Neural cell (in vitro differentiated cells): ENCODE results near the gene ADD1. TPM values are rescaled to one million over a fixed set of nuclear protein-coding genes. Genes with fewer than 3 reads are reported as not detected.
"Not testable (repeated sequence)": the region's sequence is repeated elsewhere in the genome, so short reads cannot be mapped to it uniquely, and the experiment has no call there.

Experiments used
- H2AFZ ChIP-seq: fragments of 200-600, 300-800 bp; sonication (generic), shearing (Covaris generic); 2 replicates; pipeline ENCODE4 v1.6.0; 2014; ENCODE audit warnings: low read depth, mild to moderate bottlenecking, antibody characterized with exemption, low read length, moderate library complexity
- H3F3A ChIP-seq: fragments of 200-600 bp; shearing (Covaris generic); 2 replicates; pipeline ENCODE4 v1.6.1; 2016; ENCODE audit warnings: mild to moderate bottlenecking, moderate library complexity, mixed read lengths, antibody characterized with exemption, low read length; ENCODE audit not compliant: insufficient read depth, poor library complexity, severe bottlenecking
- H3K27ac ChIP-seq: fragments of 200-600, 300-800 bp; sonication (generic), shearing (Covaris generic); 2 replicates; pipeline ENCODE4 v1.5.1; 2014; ENCODE audit warnings: mild to moderate bottlenecking, low read length, moderate library complexity
- H3K27me3 ChIP-seq: fragments of 300-800, 200-600 bp; sonication (generic), shearing (Covaris generic); 2 replicates; pipeline ENCODE4 v1.6.0; 2014; ENCODE audit warnings: mild to moderate bottlenecking, low read depth, low read length, moderate library complexity; ENCODE audit not compliant: insufficient read depth
- H3K36me3 ChIP-seq: fragments of 300-800, 200-600 bp; sonication (generic), shearing (Covaris generic); 2 replicates; pipeline ENCODE4 v1.5.1; 2014; ENCODE audit warnings: mild to moderate bottlenecking, antibody characterized with exemption, low read length, moderate library complexity; ENCODE audit not compliant: insufficient read depth
- H3K4me2 ChIP-seq: fragments of 300-800, 200-600 bp; sonication (generic), shearing (Covaris generic); 2 replicates; pipeline ENCODE4 v1.6.0; 2014; ENCODE audit warnings: mild to moderate bottlenecking, low read length
- H3K4me3 ChIP-seq: fragments of 300-800, 200-600 bp; sonication (generic), shearing (Covaris generic); 2 replicates; pipeline ENCODE4 v1.5.1; 2014; ENCODE audit warnings: mild to moderate bottlenecking, low read length, moderate library complexity
- H3K79me2 ChIP-seq: fragments of 200-600 bp; shearing (Covaris generic); replicated peaks from 2 replicates; pipeline ENCODE4 v1.6.0; 2014; ENCODE audit warnings: mild to moderate bottlenecking, low read length, moderate library complexity; ENCODE audit not compliant: insufficient read depth
- H3K9ac ChIP-seq: fragments of 300-800, 200-600 bp; sonication (generic), shearing (Covaris generic); 2 replicates; pipeline ENCODE4 v1.6.1; 2016; ENCODE audit warnings: mild to moderate bottlenecking, low read length, mixed read lengths
- H3K9me2 ChIP-seq: fragments of 200-600 bp; shearing (Covaris generic); 2 replicates; pipeline ENCODE4 v1.6.1; 2016; ENCODE audit warnings: mild to moderate bottlenecking, low read length, mixed read lengths; ENCODE audit not compliant: insufficient read depth
- H3K9me3 ChIP-seq: fragments of 200-600, 300-800 bp; sonication (generic), shearing (Covaris generic); 2 replicates; pipeline ENCODE4 v1.6.1; 2016; ENCODE audit warnings: mild to moderate bottlenecking, mixed run types, low read length, moderate library complexity, mixed read lengths
- H4K20me1 ChIP-seq: fragments of 200-600 bp; shearing (Covaris generic); 2 replicates; pipeline ENCODE4 v1.6.1; 2016; ENCODE audit warnings: mild to moderate bottlenecking, mixed run types; ENCODE audit not compliant: insufficient read depth
- CTCF ChIP-seq: fragments of 450-650 bp; IDR thresholded peaks from 2 replicates; pipeline ENCODE4 v1.5.1; 2014; ENCODE audit warnings: antibody characterized with exemption, mild to moderate bottlenecking, moderate library complexity; ENCODE audit not compliant: poor library complexity, severe bottlenecking
- EP300 ChIP-seq: fragments of 450-650 bp; conservative IDR thresholded peaks from 2 replicates; pipeline ENCODE4 v1.6.1; 2014; ENCODE audit warnings: antibody characterized with exemption, mild to moderate bottlenecking, moderate library complexity; ENCODE audit not compliant: poor library complexity, severe bottlenecking
- EZH2 ChIP-seq: fragments of 200-600, 300-800 bp; shearing (Covaris generic), sonication (generic); IDR thresholded peaks from 2 replicates; pipeline ENCODE4 v1.6.1; 2014; ENCODE audit warnings: antibody characterized with exemption, low read length, borderline replicate concordance, mild to moderate bottlenecking; ENCODE audit not compliant: insufficient read depth, poor library complexity, severe bottlenecking
- MXI1 ChIP-seq: fragments of 450-650 bp; conservative IDR thresholded peaks from 2 replicates; pipeline ENCODE4 v1.6.1; 2014; ENCODE audit warnings: antibody characterized with exemption, mild to moderate bottlenecking; ENCODE audit not compliant: poor library complexity, severe bottlenecking
- POLR2AphosphoS5 ChIP-seq: IDR thresholded peaks from 2 replicates; pipeline ENCODE4 v1.6.1; 2012
- RAD21 ChIP-seq: fragments of 450-650 bp; conservative IDR thresholded peaks from 2 replicates; pipeline ENCODE4 v1.6.1; 2014; ENCODE audit warnings: antibody characterized with exemption, mild to moderate bottlenecking, moderate library complexity
- SMC3 ChIP-seq: fragments of 450-650 bp; conservative IDR thresholded peaks from 2 replicates; pipeline ENCODE4 v1.6.1; 2014; ENCODE audit warnings: antibody characterized with exemption, mild to moderate bottlenecking, moderate library complexity; ENCODE audit not compliant: poor library complexity
- TAF1 ChIP-seq: IDR thresholded peaks from 2 replicates; pipeline ENCODE4 v1.6.1; 2012; ENCODE audit warnings: low read depth
- polyA plus RNA-seq: library from polyadenylated mRNA; depleted of rRNA; stranded (reverse); fragments of >200 nt; gene quantifications from 2 replicates; pipeline ENCODE4 v1.2.3, GENCODE V29; 2014
- TF ChIP-seq, protein P1 (sequence below): IDR thresholded peaks from 2 replicates; pipeline ENCODE4 v1.6.1; 2012; ENCODE audit warnings: borderline replicate concordance

ADD1 gene
- polyA plus RNA-seq, 1 donor from 2014 or later = 190 TPM

DNA sequence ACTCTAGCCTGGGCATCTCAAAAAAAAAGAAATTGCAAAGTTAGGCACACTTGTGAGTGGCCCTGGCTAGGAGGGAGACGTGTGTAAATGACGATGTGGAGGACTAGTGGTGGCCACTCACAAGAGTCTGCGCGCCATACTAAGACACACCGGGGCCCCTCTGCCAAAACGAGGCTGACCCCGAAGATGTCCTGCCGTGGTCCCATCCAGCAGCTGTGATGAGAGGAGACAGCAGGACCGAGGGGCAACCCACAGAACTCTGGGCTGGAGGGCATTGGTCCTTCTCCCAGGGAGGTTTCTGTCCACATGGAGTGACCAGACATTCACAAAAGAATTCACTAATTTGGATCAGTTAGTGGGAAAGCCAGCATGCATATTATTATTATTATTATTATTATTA is 72.1 kb downstream of the ADD1 start:
- H3K4me3 ChIP-seq = no peak overlapping the region
- no peaks in the 10 kb centered on the region for H3K9me3 ChIP-seq
- no peaks in the 10 kb centered on the region for H3K27me3 ChIP-seq
- H3K36me3 ChIP-seq = peaks cover 2% of the 10 kb centered on the region
- H4K20me1 ChIP-seq = no peaks in the 10 kb centered on the region
- no peaks in the 10 kb centered on the region for H3K79me2 ChIP-seq
- H3F3A ChIP-seq = no peaks in the 10 kb centered on the region
- H2AFZ ChIP-seq = no peak overlapping the region
- H3K9ac ChIP-seq = no peak overlapping the region
- H3K27ac ChIP-seq = no peak overlapping the region
- H3K9me2 ChIP-seq = no peaks in the 10 kb centered on the region
- no peak overlapping the region for H3K4me2 ChIP-seq
- TF ChIP-seq SMC3 (no peak), CTCF (no peak), RAD21 (no peak), EP300 (no peak), EZH2 (no peak), MXI1 (no peak), TAF1 (no peak), POLR2AphosphoS5 (no peak)
- TF ChIP-seq, protein P1, sequence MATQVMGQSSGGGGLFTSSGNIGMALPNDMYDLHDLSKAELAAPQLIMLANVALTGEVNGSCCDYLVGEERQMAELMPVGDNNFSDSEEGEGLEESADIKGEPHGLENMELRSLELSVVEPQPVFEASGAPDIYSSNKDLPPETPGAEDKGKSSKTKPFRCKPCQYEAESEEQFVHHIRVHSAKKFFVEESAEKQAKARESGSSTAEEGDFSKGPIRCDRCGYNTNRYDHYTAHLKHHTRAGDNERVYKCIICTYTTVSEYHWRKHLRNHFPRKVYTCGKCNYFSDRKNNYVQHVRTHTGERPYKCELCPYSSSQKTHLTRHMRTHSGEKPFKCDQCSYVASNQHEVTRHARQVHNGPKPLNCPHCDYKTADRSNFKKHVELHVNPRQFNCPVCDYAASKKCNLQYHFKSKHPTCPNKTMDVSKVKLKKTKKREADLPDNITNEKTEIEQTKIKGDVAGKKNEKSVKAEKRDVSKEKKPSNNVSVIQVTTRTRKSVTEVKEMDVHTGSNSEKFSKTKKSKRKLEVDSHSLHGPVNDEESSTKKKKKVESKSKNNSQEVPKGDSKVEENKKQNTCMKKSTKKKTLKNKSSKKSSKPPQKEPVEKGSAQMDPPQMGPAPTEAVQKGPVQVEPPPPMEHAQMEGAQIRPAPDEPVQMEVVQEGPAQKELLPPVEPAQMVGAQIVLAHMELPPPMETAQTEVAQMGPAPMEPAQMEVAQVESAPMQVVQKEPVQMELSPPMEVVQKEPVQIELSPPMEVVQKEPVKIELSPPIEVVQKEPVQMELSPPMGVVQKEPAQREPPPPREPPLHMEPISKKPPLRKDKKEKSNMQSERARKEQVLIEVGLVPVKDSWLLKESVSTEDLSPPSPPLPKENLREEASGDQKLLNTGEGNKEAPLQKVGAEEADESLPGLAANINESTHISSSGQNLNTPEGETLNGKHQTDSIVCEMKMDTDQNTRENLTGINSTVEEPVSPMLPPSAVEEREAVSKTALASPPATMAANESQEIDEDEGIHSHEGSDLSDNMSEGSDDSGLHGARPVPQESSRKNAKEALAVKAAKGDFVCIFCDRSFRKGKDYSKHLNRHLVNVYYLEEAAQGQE = no peak

DNA sequence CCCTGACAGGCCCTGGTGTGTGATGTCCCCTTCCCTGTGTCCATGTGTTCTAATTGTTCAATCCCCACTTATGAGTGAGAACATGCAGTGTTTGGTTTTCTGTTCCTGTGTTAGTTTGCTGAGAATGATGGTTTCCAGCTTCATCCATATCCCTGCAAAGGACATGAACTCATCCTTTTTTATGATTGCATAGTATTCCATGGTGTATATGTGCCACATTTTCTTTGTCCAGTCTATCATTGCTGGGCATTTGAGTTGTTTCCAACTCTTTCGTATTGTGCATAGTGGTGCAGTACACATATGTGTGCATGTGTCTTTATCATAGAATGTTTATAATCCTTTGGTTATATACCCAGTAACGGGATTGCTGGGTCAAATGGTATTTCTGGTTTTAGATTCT is 73.1 kb downstream of the ADD1 start:
- H4K20me1 ChIP-seq, H3K4me3 ChIP-seq, H3K27me3 ChIP-seq, H3K9ac ChIP-seq, H2AFZ ChIP-seq, H3K79me2 ChIP-seq, H3K4me2 ChIP-seq, H3K36me3 ChIP-seq, H3K27ac ChIP-seq, H3K9me3 ChIP-seq, H3F3A ChIP-seq, H3K9me2 ChIP-seq: not testable (repeated sequence)

GRCh38 chr4:2918300-2918699 is 74.7 kb downstream of the ADD1 start:
- H3K4me2 ChIP-seq, H3K36me3 ChIP-seq, H3K9me2 ChIP-seq, H3K27ac ChIP-seq, H3F3A ChIP-seq, H3K27me3 ChIP-seq, H3K9me3 ChIP-seq, H2AFZ ChIP-seq, H3K4me3 ChIP-seq, H3K79me2 ChIP-seq, H3K9ac ChIP-seq, H4K20me1 ChIP-seq: not testable (repeated sequence)

- not testable (repeated sequence) for H3K36me3 ChIP-seq, H3K4me2 ChIP-seq, H3K9me2 ChIP-seq, H3F3A ChIP-seq, H3K27ac ChIP-seq, H3K9ac ChIP-seq, H4K20me1 ChIP-seq, H3K9me3 ChIP-seq, H3K4me3 ChIP-seq, H3K27me3 ChIP-seq, H2AFZ ChIP-seq, H3K79me2 ChIP-seq
Observed at GRCh38 chr4:2918714-2919113, 75.1 kb downstream of the ADD1 start.

GRCh38 chr4:2922453-2923101 is 78.9 kb downstream of the ADD1 start:
- not testable (repeated sequence) for H3K4me3 ChIP-seq, H3K4me2 ChIP-seq, H3F3A ChIP-seq, H3K9me2 ChIP-seq, H3K79me2 ChIP-seq, H2AFZ ChIP-seq, H3K9me3 ChIP-seq, H3K36me3 ChIP-seq, H3K27me3 ChIP-seq, H3K27ac ChIP-seq, H4K20me1 ChIP-seq, H3K9ac ChIP-seq
